CD4-positive, alpha-beta T cell treated with Interleukin-10 for 1 hour (primary cell): ENCODE measurements around the gene MGP.

Experiments used
- DNase-seq: peaks from one replicate; pipeline ENCODE4 v3.0.0-alpha.2; 2020

Gene MGP

DNA sequence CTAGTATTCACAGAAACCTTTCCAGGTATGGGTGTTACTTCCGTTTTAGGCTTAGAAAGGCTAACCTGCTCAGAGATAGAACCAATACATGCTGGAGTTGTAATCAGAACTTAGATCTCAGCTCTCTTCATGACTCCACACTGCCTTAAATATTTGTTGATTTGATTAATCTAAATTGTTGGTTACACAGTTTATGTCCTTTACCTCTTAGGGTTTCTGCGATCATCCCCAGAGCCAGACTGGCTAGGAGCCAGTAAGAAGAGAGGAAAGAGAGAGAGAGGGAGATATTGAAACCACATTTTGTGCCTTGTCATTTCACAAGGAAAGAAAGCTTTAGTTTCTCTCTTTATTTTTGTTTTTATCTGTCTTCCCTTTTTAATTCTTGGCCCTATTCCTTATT is 16.8 kb upstream of the MGP start:
- DNase-seq = no peak

DNA sequence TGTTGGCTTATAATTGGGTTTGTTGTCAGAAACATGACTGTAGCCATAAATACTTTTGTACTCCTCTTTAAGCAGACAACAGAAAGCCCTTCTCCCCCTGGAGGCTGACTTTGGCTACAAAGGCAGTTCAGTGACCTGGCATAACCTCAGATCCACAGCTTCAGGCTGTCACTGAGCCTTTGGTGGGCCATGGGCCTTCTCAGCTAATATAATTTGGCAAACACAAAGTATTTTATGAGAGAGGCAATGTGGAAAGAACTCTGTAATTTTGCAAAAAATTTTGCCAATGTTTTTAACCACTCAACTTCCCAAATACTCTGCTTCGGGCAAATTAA is 15.5 kb upstream of the MGP start:
- DNase-seq = no peak

DNA sequence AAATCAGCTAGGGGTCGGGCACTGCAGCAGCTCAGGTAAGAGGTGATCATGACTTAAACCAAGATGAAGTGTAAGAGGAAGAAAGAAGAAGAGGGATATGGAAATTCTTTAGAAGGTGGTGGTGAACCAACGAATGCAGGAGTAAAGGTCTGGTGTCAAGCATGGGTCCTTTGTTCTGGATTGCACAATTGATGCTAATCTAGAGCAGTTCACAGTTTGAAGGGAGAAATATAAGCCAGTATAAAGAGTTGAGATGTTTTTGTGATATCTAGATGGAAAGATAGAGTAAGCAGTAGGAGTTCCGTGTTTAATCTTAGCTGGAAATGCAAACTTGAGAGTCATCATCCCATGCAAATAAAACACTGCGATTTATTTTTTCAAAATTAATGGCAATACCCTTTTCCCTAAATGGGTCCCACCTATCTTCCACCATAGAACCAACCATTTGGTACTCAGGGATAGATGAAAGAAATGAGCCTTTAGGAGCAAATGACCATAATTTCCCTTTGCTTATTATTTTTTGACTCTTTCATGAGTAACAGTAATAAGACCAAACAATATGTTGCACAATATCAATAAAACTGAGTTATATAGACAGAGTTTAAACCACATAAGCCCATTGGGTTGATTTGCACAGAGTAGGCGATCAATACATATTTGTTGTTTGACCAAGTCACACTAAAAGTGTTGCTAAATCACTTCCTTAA is 15.0 kb upstream of the MGP start:
- DNase-seq = no peak

DNA sequence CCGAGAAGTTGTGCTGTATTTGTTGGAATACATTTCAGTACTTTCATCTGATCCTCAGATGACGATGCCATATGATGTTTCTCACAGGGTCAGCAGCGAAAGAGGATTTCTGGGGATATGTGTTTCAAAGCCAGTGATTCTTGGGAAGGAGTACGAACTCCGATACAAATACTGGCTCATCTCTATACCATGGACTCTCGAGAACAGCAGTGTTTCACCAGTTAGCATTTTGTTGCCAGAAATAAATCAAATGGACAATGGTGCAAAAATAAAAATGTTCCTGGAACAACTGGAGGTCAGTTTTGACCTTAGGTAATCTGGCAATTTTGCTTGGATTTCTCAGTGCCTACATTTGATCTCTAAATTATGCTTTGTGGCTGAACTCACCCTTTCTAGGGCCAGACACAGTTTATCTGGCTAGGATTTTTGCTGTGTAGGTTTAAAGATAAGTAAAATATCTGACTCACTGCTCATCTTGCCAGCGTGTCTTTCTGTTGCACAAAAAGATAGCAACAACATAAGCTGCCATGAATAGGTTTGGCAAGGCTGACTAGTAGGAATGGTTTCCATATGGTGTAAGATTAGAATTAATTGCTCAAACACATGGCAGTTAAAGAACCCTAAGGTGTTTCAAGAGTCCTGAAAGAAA is 11.0 kb upstream of the MGP start:
- no peak for DNase-seq

DNA sequence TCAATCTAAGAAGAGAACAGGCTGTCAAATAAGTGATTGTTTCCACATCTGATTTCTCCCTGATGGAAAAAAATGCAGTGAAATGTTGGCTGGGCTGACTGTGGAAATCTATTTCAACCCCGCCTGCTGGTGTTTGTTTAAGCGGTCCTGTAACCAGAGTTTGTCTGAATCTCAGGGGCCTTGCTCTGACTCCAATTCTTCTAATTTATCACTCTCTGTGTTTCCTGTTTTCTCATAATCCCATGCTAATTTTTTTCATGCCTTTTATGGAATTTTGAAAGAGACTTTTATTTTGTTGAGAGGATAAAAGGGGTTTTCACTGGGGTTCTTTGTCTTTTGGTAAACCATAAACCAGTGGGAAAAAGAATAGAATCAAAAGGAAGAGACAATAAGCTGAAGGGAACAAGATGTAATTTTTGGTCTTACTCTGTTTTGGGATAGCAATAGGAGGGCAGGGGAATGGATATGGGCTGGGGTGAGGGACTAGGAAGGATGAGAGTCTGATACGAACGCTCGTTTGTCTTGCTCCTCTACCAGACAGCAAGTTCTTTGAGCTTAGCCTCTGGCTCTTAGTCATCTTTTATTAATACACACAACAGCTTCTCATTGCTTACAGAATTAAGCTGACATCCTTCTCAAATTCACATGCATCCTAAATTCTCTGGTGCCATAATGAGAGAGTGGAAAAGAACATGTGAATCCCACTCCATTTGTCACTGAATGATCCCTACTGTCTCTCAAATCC is 8.0 kb upstream of the MGP start:
- no peak for DNase-seq

DNA sequence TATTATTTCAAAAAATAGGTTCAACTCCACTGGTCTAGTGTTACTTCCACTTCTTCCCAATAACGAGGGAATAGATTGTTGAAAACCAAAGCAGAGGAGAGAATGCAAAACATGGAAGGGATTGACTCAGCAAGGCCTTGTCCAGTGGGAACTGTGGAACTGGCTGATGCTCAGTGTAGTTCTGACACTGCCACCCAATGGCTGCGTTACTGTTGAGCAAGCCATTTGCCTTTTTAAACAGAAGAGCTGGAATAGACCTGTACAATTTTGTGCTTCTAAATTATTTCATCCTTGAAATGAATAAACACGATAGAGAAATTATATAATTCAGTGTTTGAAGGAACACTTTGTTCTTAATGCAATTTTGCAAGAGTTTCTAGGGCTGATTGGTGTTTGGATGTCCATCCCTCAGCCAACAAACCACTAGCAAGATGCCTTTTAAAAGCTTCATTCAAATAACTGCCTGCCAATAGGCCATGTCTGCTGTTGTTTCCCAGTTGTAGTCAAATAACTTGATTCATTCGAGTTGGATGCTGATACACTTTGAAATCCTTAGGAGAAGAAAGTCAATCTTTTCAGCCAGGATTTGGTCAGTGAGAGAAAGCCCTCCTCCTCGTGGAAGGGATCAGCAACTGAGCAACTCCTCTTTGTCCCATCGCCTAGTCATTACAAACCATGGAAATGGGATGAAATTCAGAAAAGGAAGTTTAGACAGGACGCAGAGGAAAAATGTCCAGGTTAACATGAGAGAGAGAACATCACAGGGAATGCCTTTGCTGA is 7.3 kb upstream of the MGP start:
- no peak for DNase-seq

DNA sequence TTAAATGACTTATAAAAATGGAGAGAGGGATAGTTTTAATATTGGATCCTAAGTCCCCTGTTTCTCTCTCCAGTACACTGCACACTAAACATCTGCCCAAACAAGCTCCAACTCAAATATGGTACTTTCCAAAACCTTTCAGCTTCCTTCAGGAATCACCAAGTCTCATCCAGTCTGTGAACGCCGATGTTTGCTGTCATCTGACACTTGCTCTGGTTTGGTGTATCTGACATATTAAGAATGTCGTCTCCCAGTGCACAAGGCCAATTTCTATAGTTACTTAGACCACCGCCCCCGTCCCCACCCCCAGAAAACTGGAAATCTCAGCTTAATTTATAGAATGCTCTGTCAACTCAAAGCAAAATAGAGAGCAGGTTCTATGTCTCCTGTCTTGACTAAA is 5.0 kb upstream of the MGP start:
- DNase-seq = no peak

DNA sequence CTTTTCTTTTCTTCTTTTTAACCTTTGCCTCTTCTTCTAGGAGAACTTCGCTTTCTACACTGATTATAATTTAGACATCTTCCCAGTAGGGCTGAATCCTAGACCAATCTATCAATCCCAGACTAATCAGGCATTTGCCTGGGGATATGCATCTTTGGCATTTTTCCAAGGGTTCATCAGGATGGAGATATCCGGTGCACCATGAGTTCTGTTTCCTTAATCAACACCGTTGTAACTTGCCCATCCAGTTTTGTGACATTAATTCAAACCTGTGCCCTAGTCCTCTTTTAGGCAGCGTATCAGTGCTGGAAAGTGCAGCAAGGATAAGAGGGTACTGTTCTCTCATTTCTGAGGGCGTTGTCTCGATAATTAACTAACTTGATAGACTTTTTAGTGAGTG is 617 bp upstream of the MGP start:
- DNase-seq = no peak

DNA sequence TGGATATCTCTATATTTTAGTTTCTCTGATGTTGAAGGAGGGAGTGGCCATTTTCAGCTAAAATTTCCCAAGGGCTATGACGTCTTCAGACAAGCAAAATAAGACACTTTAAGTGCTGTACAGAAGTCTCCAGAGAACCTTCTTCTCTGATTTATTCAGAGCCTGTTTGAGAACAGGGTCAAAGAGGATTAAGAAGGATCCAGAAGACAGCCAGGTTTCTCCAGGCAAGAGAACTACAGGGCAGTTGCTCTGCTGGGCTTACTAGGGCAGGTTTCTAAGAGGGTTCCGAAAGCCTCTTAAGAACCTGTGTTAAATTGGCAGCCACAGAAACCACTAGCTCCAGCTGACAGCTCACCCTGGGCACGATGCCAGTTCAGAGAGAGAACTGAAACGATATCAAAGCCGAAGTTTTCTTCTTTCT is 1.2 kb downstream of the MGP start:
- peak; percentile 84 for DNase-seq

DNA sequence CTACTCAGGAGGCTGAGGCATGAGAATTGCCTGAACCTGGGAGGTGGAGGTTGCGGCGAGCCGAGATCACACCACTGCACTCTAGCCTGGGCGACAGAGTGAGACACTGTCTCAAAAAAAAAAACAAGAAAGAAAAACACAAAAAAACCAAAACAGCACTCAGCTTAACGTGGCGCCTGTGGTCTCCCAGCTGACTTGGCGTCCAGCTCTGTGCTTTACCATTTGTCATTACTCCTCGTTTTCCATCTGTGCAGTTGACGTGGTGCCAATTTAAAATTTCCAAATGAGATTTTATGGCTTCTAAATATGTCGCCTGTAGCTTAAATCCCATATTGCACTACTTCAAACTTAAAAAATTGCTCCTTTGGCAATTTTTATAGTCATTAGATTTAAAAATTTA is 2.0 kb downstream of the MGP start:
- no peak for DNase-seq

DNA sequence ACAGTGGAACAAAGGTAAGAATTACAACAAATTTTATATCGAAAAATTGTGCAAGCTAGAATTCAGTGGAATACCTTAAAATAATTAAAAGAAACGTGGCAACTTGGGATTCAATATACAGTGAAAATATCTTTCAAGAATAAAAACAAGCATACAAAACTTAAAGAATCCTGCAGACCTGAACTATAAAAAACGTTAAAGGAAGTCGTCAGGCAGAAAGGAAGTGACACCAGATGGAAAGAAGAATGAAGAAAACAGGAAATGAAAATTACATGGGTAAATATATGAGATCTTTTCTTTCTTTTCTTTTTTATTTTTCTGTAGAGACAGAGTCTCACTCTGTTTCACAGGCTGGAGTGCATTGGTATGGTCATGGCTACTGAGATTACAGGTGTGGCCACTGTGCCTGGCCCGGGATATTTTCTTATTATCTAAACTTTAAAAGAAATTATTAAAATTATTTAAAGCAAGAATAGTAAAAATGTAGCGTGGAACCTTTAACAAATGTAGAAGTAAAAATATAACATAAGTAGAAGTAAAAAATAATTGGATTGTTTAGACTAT is 4.7 kb downstream of the MGP start:
- DNase-seq = no peak

DNA sequence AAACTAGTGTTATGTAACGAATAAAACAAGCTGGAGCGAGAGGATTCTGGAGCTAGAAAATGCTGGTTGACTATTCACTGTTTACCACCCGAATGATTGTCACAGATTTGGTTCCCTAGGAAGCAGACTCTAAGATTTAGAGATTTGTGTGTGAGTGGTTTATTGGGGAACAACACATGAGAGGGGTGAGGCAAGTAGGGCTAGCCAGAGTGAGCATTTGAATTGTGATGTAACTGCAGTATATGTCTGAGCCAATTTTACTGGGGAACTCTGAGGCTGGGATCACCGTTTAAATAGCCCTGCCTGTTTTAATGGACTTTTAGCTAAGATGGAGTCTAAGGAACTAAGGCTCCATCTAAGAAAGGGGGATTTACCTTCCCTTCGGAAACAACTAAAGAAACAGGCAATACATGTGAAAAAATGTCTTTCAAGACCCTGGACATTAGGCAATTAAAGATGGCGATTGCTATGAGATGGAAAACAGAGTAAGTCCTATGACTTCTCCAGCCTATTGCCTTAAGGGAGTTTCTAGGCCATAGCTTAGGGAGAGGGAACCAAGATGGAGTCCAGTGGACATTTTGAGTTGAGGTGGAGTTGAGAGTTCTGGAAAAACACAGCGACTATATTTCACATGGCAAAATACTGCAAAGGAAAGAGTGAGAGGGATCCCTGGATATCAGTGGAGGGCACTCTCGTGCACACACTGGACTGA is 6.3 kb downstream of the MGP start:
- DNase-seq = no peak

DNA sequence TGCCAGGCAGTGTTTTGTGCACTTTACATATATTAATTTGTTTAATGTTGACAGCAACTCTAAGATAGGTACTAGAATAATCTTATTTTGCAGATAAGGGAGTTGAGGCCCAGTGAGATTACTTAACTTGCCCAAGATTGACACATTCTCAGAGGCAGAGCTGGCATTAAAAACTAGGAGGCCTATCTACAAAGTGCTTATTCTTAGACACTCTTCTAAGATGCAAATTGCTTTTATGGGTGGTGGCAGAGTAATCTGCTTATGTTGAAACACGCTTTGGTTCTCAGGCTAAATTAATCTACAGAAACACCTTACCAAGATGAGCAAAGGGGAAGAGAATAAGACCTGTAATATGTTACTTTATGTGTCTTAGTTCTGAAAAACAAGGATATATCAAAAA is 7.2 kb downstream of the MGP start:
- DNase-seq = no peak

DNA sequence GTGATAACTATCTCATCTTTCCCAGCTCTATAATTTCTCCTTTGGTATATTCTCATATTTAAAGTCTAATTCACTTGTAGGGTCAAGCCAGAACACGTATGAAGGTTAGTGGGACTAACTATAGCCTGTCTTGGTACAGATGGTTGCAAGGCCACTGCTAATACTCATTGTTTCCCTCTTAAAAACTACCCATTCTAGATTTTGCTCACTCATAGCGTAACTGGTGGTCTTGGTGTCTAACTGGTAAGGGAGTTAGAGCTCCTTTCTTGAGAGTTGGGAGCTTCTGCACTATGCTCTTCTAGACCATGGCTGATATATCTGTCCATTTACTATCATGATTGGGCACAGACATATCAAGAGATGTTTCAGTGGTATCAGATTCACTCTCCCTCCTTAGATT is 8.8 kb downstream of the MGP start:
- no peak for DNase-seq

DNA sequence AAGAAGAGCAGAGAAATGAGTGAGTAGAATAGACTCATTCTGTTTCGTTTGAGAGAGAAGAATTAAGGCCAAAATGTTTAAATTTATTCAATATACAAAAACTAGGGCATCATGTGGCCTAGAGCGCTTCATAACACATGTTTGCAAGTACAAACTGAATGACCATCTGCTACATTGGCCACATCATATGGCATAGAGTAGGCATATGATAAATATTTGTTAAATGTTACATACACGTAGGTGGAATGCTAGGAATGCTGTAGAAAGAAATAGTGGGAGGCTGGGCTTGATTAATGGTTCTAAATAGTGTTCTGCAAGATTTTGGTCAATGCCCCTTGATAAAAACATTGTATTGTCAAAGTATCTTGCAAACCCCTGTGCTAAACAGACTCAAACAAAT is 10.8 kb downstream of the MGP start:
- DNase-seq = no peak

DNA sequence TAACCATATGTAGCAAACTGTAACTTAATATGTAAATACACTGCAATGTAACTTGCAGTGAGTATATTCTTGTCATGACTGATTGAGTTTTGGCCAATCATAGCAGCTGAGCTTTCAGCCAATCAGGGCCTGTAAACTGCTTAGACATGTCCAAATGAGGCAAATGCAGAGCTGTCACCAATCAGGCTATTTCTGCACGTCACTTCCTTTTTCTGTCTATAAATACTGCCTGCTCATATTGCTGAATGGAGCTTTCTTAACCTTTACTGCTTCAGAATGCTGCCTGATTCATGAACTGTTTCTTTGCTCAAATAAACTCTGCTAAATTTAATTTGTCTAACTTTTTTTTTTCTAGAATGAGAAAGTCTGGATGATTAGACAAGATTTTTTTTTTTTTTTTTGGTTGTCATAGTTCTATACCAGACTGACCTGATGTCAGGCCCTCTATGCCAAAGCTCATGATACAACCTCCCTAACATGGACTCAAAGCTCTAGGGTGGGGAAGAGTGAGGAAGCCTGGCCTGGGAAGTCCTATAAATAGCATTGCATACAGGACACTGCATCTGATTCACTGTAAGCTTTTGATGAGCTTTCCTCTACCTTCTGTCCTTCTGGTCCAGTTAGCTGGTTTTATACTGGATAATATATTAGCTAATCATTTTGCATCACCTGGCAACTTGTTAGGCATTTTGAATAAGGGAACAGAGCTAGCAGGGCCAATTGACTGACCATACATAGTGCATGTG is 12.0 kb downstream of the MGP start:
- no peak for DNase-seq

DNA sequence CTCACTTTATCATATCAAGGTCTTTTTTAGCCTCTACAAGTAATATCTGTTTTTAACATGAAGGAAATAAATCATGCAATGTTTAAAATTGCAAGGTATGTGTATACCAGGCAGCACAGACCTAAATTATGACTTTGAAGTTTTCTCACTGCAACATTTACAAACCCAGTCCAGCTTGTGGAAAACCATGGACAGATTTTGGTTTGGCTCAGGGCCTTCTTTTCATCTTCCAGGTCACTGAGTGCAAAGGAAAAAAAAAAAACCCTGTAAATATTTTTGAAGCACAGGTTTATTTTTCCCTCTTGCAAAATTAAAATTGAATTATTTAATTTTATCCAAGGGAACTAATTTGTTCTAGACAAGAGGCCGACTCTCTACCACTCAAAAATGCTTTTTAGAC is 13.8 kb downstream of the MGP start:
- DNase-seq = no peak

DNA sequence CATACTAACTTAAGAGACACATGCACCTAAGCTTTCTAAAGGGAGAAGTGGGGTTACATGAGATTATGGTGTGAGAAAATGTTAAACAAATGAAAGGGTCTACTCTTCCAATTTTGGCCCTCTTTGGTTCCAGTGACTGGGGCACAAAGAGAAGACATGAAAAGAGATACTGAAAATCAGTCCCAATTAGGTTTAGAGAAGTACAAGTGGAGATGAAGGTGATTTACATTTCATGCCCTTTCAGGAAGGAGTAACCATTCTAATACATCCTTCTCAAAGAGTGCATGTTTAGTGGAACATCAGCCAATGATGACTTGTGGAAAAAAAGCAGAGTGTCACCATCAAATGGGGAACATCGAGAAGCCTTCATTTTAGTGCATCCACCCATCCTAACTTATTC is 14.4 kb downstream of the MGP start:
- DNase-seq = no peak

DNA sequence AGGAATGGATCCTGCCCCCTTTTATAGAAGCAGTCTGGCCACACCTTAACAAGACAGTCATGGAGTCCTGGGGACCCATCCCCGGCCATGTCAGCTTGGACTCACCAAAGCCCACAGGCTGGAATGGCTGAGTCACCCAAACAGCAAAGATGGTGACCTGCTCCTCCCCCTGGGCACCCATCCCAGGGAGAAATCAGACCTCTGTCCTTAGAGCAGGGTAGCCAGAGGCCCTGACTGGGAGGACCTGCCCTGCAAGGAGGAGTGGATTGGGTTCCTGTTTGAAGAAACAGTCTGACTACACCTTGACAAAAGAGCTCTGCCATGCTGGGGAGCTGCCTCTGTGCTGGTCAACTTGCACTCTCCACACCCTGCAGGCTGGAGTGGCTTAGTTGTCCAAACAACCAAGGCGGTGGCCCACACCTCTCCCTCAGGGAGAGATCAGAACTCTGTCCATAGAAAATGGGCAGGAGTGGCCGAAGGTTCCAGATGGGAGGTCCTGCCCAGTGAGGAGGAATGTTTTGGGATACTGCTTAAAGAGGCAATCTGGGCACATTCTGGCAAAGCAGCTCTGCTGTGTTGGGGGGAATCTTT is 16.6 kb downstream of the MGP start:
- no peak for DNase-seq

DNA sequence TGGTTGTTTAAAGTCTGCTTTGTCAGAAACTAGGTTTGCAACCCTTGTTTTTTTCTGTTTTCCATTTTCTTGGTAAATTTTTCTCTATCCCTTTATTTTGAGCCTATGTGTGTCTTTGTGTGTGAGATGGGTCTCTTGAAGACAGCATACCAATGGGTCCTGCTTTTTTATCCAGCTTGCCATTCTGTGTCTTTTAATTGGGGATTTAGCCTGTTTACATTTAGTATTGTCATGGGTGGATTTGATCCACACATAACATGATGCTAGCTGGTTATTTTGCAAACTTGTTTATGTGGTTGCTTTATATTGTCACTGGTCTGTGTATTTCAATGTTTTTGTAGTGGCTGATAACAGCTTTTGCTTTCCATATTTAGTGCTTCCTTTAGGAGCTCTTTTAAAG is 25.2 kb downstream of the MGP start:
- no peak for DNase-seq

DNA sequence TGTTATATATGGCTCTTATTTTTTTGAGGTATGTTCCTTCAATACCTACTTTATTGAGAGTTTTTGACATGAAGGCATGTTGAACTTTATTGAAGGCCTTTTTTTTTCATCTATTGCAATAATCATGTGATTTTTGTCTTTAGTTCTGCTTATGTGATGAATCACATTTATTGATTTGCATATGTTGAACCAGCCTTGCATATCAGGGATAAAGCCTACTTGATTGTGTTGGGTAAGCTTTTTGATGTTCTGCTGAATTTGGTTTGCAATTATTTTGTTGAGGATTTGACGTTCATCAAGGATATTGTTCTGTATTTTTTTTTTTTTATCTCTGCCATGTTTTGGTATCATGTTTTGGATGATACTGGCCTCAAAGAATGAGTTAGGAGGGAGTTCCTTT is 27.1 kb downstream of the MGP start:
- no peak for DNase-seq
